Heart left ventricle (tissue), 16 donors: ENCODE measurements around the gene HOXA3. TPM values are rescaled to one million over a fixed set of nuclear protein-coding genes. Genes with fewer than 3 reads are reported as not detected.

Source experiments
- ATAC-seq, 4 donors: fragments of 200-7000 bp; cut with Tn5 transposase; one replicate each; pipeline ENCODE4 v1.9.1; 2020 to 2022; ENCODE audit warnings: moderate library complexity in 4 of 4, mild to moderate bottlenecking in 3 of 4, moderate number of reproducible peaks in 1 of 4
- DNase-seq, 5 donors: peaks; one replicate each; pipeline ENCODE4 v3.0.0-alpha.2; 2020
- H3K27ac ChIP-seq, 12 donors: fragments of 200-600 bp; sonication (generic) in 4 of 12; one replicate each; pipeline versions ENCODE4 v1.5.0 to v1.8.0; 2016 to 2022; ENCODE audit warnings: mild to moderate bottlenecking in 2 of 12
- H3K27me3 ChIP-seq, 9 donors: fragments of 200-600 bp; sonication (generic) in 2 of 9; one replicate each; pipeline versions ENCODE4 v1.5.1 to v1.8.0; 2016 to 2022; ENCODE audit warnings: mild to moderate bottlenecking in 3 of 9
- H3K36me3 ChIP-seq, 9 donors: fragments of 200-600 bp; sonication (generic) in 2 of 9; one replicate each; pipeline versions ENCODE4 v1.5.0 to v1.8.0; 2018 to 2022; ENCODE audit warnings: mild to moderate bottlenecking in 2 of 9
- H3K4me1 ChIP-seq, 12 donors: fragments of 200-600 bp; sonication (generic) in 4 of 12; one replicate each; pipeline versions ENCODE4 v1.5.0 to v1.8.0; 2016 to 2022; ENCODE audit warnings: mild to moderate bottlenecking in 3 of 12
- H3K4me3 ChIP-seq, 12 donors: fragments of 200-600 bp; sonication (generic) in 4 of 12; one replicate each; pipeline versions ENCODE4 v1.5.0 to v1.8.0; 2017 to 2022; ENCODE audit warnings: mild to moderate bottlenecking in 9 of 12, moderate library complexity in 4 of 12
- H3K9me3 ChIP-seq, 12 donors: fragments of 200-600 bp; sonication (generic) in 4 of 12; one replicate each; pipeline versions ENCODE4 v1.5.0 to v1.8.0; 2016 to 2022; ENCODE audit warnings: mild to moderate bottlenecking in 1 of 12
- POLR2A ChIP-seq, 2 donors: fragments of 450-650 bp; IDR thresholded peaks; one replicate each; pipeline ENCODE4 v1.6.1; 2017; ENCODE audit warnings: antibody characterized with exemption in 2 of 2, mild to moderate bottlenecking in 2 of 2, moderate library complexity in 2 of 2
- WGBS, 4 donors: extraction: QIAGEN DNeasy Blood & Tissue Kit in 2 of 4; methylation state at CpG; one replicate each; pipeline versions ENCODE4 v1.1.5 to v1.1.7; 2013 to 2018; 5-methylcytosine and 5-hydroxymethylcytosine counted together
- intact Hi-C, 10 donors: fragments of 100-400 bp; cut with DNase I; formaldehyde crosslinking; loops; one replicate each; pipeline versions ENCODE4 v1.11.1 to v1.14.2; 2022
- polyA plus RNA-seq, 2 donors: library from polyadenylated mRNA; stranded (reverse); fragments of 200-250 nt; gene quantifications; one replicate each; pipeline ENCODE4 v1.2.3, GENCODE V29; 2013
- total RNA-seq, 9 donors: library from RNA; depleted of rRNA in 2 of 9; stranded (reverse); fragments of >200 nt in 2 of 9; fragmentation: NEBNext Ultra II Directional in 3 of 9; extraction: Animal tissue kit (Norgen Biotek cat#: 25700) in 3 of 9; gene quantifications; one replicate each; pipeline versions ENCODE4 v1.1.0 to v1.2.4, GENCODE V29; 2016 to 2023
- TF ChIP-seq, protein P1 (sequence below), 12 donors: fragments of 200-600 bp; sonication (generic) in 4 of 12; IDR thresholded peaks; one replicate each; pipeline versions ENCODE4 v1.5.0 to v1.8.0; 2018 to 2022; ENCODE audit warnings: antibody characterized with exemption in 12 of 12, mild to moderate bottlenecking in 5 of 12
- donor health status: ischemic (EF 13 %, LVEDD 7.1; RV severe dilation, severe dysfunction).
- donor health status: healthy with polysubstance abuse.
- donor health status: DM: no; HTN: yes; CAD: no.
- donor health status: DM: no; HTN: no; CAD: no.
- donor health status: ischemic (EF 25% LVEDD 6.9; RV normal size, moderate dysfunction).
- donor health status: ischemic (EF 25% LVEDD 5.7; RV mildly dilated, moderate dysfunction).
- donor health status: healthy.
- donor health status: DM: yes; HTN: yes; CAD: no.
- donor health status: ischemic (EF 35%, LVEDD 5.7; RV mildly dilated, moderate dysfunction).
- donor health status: nonischemic (EF 11% LVEDD 7.7; RV severe dilation, severe dysfunction).
- donor health status: DM: yes; HTN: yes; CAD: no.
- donor health status: PGD.
- donor health status: ischemic (EF 29% LVEDD 5.4; RV normal size, mild dysfunction).
- donor health status: nonischemic (EF 23%, LVEDD 6.1; RV moderate dilation, normal function).

The HOXA3 gene
- total and polyA plus RNA-seq, 11 donors: 0.07 to 3.1 (median 0.64) TPM; not detected in 2

DNA sequence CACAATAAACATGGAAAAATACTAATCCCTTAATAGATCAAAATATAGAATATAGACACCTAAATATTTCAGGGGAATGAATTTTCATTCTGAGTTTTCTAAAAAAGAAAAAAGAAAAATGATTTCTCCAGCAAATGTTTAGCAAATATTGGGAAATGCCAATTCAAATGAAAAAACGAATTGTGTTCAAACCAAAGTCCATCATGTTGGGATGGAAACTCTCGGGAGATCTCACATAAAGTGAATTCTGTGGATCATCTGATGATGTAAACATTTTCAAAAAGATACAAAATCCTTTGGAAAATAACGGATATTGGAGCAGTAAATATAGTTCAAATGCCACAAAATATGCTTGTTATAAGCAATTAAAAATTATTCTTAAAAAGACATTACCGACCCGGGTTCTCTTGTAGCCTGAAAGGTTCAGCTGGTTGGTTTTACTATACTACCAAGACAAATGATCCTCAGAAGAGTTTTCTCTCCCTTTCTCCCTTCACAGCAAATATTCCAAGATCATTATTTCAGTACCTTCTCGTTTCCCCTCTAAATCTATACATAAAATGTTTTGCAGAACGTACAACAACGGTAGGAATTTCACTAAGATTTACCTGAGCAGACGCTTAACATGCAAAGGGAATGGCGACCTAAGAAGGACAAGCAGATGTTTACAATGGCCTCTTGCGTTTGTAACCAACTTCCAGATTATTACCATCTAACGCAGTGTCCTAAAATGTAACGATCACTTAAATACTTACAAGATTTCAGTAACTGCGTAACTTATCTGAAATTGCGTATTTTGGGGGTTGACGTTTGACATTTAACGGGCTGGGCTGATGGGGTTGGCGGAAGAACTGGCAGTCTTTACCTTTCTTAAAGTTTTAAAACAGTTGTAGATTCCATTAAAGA is 45.0 kb upstream of the HOXA3 start:
- no peak for TF ChIP-seq POLR2A (IDR thresholded peaks at IDR 0.05)
- TF ChIP-seq, protein P1, sequence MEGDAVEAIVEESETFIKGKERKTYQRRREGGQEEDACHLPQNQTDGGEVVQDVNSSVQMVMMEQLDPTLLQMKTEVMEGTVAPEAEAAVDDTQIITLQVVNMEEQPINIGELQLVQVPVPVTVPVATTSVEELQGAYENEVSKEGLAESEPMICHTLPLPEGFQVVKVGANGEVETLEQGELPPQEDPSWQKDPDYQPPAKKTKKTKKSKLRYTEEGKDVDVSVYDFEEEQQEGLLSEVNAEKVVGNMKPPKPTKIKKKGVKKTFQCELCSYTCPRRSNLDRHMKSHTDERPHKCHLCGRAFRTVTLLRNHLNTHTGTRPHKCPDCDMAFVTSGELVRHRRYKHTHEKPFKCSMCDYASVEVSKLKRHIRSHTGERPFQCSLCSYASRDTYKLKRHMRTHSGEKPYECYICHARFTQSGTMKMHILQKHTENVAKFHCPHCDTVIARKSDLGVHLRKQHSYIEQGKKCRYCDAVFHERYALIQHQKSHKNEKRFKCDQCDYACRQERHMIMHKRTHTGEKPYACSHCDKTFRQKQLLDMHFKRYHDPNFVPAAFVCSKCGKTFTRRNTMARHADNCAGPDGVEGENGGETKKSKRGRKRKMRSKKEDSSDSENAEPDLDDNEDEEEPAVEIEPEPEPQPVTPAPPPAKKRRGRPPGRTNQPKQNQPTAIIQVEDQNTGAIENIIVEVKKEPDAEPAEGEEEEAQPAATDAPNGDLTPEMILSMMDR (IDR thresholded peaks at IDR 0.05): no peak
- H3K4me1 ChIP-seq: peaks cover 4 to 44% (median 21%) of the 10 kb centered on the region in 12 donors
- H3K36me3 ChIP-seq: no peaks in the 10 kb centered on the region
- ATAC-seq (no peak), DNase-seq (no peak)
- intact Hi-C loops: loop anchor here (2.0 to 10.0 kb wide), 14 partner anchors 380 to 900 kb away; no protein-coding TSS in a partner anchor
- H3K27ac ChIP-seq: peak overlapping the region in 1 of 12 donors; percentile 87
- no peak overlapping the region for H3K4me3 ChIP-seq
- H3K9me3 ChIP-seq: no peaks in the 10 kb centered on the region
- peaks cover 83 to 98% (median 91%) of the 10 kb centered on the region in 9 donors for H3K27me3 ChIP-seq
- 18 to 24% (median 20%) methylated on average over 18 of the region's 18 CpGs for WGBS, 4 donors

DNA sequence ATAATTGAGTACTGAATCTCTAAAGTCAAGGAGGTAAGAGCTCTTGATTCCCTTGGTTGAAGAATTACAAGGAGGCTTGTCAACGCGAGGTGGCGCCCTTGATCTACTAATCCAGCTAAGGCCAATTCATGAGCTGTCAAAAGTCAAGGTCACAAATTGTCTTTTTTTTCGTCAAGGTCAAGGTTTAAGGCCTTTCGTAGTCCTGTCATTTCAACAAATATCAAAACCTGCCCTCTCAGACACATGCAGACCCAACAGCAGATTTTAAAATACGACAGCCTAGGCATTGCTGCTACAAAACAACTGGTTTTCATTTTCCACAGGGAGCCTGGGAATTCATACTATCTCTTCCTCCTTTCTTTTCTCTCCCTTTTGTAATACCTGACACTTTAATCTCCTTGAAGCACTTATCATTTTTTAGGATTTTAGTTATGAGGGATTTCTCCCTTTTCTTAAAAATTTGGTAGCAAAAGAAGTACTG is 43.9 kb upstream of the HOXA3 start:
- H3K36me3 ChIP-seq: no peaks in the 10 kb centered on the region
- whole genome bisulfite sequencing, 4 donors: 2 to 4% (median 3%) methylated on average over 6 of the region's 6 CpGs
- peaks cover 83 to 98% (median 91%) of the 10 kb centered on the region in 9 donors for H3K27me3 ChIP-seq

DNA sequence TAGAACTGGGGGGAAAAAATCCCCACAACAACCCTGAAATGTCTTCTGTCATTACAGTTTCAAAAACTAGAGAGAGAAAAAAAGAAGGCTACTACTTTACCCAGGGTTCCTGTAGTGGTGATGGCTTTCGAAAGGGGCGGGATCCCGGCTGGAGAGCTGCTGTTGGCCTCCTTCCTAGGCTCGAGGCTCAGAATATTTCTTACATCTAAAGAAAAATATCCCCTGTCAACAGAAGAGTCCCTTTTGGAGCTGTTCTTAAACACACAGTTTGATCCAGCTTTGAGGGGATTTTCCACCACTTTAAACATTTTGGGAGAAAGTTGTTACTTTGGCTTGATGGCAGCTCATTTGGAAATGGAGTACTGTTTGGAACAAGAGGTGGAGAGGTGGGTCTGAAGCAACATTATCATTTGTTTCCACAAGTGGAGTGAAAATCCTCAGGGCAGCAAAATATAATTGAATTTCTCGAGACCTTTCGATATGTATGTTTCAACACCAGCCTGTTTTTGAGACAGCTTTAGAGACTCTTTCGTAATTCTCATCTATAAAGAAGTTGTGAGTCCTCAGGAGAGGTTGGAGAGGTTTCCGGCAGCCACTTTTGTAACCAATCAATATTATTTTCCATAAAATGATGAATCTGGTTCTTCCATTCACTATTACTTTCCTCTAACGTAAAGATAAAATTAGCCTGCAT is 42.5 kb upstream of the HOXA3 start:
- WGBS, 4 donors: 32 to 39% (median 35%) methylated on average over 9 of the region's 9 CpGs
- Histone ChIP-seq H3K9me3 (no peaks in the 10 kb centered on the region), H3K27ac (peak overlapping the region in 1 of 12 donors; percentile 91), H3K4me1 (peaks cover 0 to 40% (median 15%) of the 10 kb centered on the region in 12 donors), H3K36me3 (no peaks in the 10 kb centered on the region), H3K4me3 (peak overlapping the region in 1 of 12 donors; percentile 4), H3K27me3 (peaks cover 83 to 98% (median 93%) of the 10 kb centered on the region in 9 donors)
- intact Hi-C loops: loop anchor here (5.0 to 10.0 kb wide), 12 partner anchors 382 to 902 kb away; no protein-coding TSS in a partner anchor
- TF ChIP-seq, protein P1 (IDR thresholded peaks at IDR 0.05): no peak
- no peak for TF ChIP-seq POLR2A (IDR thresholded peaks at IDR 0.05)
- ATAC-seq: no peak
- DNase-seq: no peak

More for the DNA sequence above, 43.9 kb upstream of the HOXA3 start:
- Histone ChIP-seq H3K27ac (peak overlapping the region in 1 of 12 donors; percentile 91), H3K4me3 (no peak overlapping the region), H3K4me1 (peaks cover 4 to 50% (median 23%) of the 10 kb centered on the region in 12 donors), H3K9me3 (no peaks in the 10 kb centered on the region)
- TF ChIP-seq POLR2A (IDR thresholded peaks at IDR 0.05): no peak
- TF ChIP-seq, protein P1 (IDR thresholded peaks at IDR 0.05): peak; percentile 55 to 85 (median 74)
- intact Hi-C loops: loop anchor here (2.0 to 10.0 kb wide), 14 partner anchors 381 to 901 kb away; no protein-coding TSS in a partner anchor
- peak in 4 of 5 donors; percentile 69 to 86 (median 74) for DNase-seq
- ATAC-seq: peak in 2 of 4 donors; percentile 54 to 70
